ENCODE measurements around the gene SPATA13. TPM values are rescaled to one million over a fixed set of nuclear protein-coding genes. Genes with fewer than 3 reads are reported as not detected.

The SPATA13 gene
- total and polyA plus RNA-seq, 12 donors = 20.0 to 85.5 (median 31.0) TPM

DNA sequence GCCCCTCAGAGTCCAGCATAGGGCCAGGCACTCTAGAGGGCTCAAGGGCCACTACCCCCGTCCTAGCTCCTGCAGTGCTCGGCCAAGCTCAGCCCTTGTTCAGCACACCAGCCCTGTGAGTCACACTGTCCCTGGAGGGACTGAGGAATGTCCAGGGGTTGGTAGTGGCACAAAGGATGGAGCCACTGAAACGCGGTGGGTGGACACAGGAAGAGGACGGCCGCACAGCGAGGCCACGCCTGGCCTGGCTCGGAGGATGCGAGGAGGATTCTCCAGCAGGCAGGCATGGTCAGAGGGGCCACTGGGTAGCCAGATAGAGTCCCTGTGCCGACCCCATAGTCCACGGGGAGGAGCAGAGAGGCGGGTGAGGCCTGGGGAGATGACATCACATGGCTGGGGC lies 194.6 kb downstream of the SPATA13 start:
- intact Hi-C loops (cut with DNase I) = no loop called here
- Histone ChIP-seq H3K4me1 (replicated peaks in 1 of 2) (no peaks in the 10 kb centered on the region), H3K9me3 (replicated peaks in 1 of 3) (no peaks in the 10 kb centered on the region), H3K4me3 (no peak overlapping the region), H3K36me3 (replicated peaks in 1 of 2) (no peaks in the 10 kb centered on the region), H3K27ac (no peak overlapping the region), H3K27me3 (no peaks in the 10 kb centered on the region)
- 84 to 92% (median 90%) methylated on average over 11 to 13 of the region's 13 CpGs for WGBS, 4 donors
- DNase-seq = no peak
- TF ChIP-seq CTCF (IDR thresholded peaks at IDR 0.05) (no peak), POLR2A (IDR thresholded peaks at IDR 0.05) (no peak)

DNA sequence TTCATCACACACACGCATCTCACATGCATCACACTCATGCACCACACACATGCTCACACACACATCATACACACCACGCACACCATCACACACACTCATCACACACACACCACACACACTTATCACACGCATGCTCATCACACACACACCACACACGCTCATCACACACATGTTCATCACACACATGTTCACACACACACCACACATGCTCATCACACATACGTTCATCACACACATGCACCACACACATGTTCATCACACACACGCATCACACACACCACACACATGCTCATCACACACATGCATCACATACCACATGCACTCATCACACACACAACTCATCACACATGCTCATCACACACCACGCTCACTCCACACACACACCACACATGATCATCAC lies 195.8 kb downstream of the SPATA13 start:
- Histone ChIP-seq H3K4me1 (replicated peaks in 1 of 2) (no peaks in the 10 kb centered on the region), H3K36me3 (replicated peaks in 1 of 2) (no peaks in the 10 kb centered on the region), H3K9me3 (replicated peaks in 1 of 3) (no peaks in the 10 kb centered on the region), H3K27ac (no peak overlapping the region), H3K4me3 (no peak overlapping the region), H3K27me3 (no peaks in the 10 kb centered on the region)
- TF ChIP-seq POLR2A (IDR thresholded peaks at IDR 0.05) (no peak), CTCF (IDR thresholded peaks at IDR 0.05) (no peak)
- no peak for DNase-seq
- intact Hi-C loops (cut with DNase I) = no loop called here
- 84 to 88% (median 87%) methylated on average over 7 of the region's 7 CpGs for WGBS, 4 donors

MicroRNAs encoded within 50 kb of the gene (microRNA counts, 767-probe panel; counts per million panel counts)
- 0 counts per million in 2 donors for microRNA hsa-miR-2276

Small RNA genes within 50 kb of the gene (microRNA-seq; reads per million reads assigned to microRNA genes)
- 3.1 to 6.3 (median 4.0) reads per million in 3 donors for gene MIR2276

Small RNA genes within 50 kb of the gene (small RNA-seq; reads per million reads assigned to genes)
- 0.12 to 0.33 reads per million in 2 donors for gene MIR2276

Other genes starting within 250 kb of the SPATA13 start
- gene C1QTNF9, start 148.9 kb downstream of the SPATA13 start, total RNA-seq = under 1 TPM in 1 of 9 donors, not detected in 8; 0.11 TPM
- under 1 TPM in 2 of 3 donors, not detected in 1; 0.16 to 0.94 TPM for gene C1QTNF9, start 148.9 kb downstream of the SPATA13 start, polyA plus RNA-seq

All from adrenal gland (tissue), 12 donors.